ENCODE data around the gene CARM1.

CARM1 gene

GRCh38 chr19:10896851-10897526 is 25.6 kb downstream of the CARM1 start:
- TF ChIP-seq ZNF274 (IDR thresholded peaks at IDR 0.05; ENCODE audit: low read depth, low read length), result no peak
- no peak overlapping the region for H3K4me3 ChIP-seq (ENCODE audit: low read length)

- H3K4me3 ChIP-seq (ENCODE audit: low read length), result no peak overlapping the region
- no peak for TF ChIP-seq ZNF274 (IDR thresholded peaks at IDR 0.05; ENCODE audit: low read depth, low read length)
Observed at GRCh38 chr19:10898633-10899032, 27.3 kb downstream of the CARM1 start.

DNA sequence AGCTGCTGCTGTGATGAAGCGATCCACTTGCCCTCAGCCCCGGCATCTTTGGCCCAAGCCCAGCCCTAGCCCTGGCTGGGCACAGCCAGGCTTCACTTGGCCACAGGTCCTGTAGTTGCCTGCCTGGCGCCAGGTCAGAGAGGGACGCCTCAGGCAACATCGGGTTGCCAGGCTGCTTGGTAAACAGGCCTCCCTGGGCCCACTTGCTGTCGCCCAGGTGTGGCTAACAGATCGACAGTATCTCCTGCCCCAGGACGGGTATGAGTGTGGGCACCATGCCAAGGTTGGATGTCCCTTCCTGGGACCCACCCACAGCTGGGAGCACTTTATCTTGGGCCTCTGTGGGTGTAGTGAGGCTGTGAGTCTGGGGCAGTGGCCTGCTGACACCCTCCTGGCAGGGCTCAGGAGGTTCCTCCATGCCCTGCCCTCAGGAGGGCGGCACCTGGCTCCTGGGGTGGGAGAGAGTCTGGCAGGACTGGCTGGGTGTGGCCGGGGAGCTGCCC is 27.8 kb downstream of the CARM1 start:
- H3K4me3 ChIP-seq (ENCODE audit: low read length), result no peak overlapping the region

DNA sequence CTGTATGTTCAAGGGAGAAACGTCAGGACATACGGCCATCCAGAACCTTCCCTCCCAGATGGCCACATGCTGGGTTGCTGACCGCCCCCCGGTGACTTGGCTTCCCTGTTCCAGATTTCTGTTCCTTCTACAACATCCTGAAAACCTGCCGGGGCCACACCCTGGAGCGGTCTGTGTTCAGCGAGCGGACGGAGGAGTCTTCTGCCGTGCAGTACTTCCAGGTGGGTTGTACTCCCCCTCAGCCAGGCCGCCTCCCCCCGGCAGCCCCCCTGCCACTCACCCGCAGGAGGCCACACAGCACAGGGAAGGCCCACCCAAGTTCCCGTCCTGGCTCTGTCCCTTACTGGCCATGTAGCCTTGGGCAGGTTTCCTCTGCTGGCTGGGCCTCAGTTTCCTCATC is 36.6 kb downstream of the CARM1 start:
- H3K4me3 ChIP-seq (ENCODE audit: low read length), result no peak overlapping the region
- TF ChIP-seq ZNF274 (IDR thresholded peaks at IDR 0.05; ENCODE audit: low read depth, low read length), result no peak

More for the DNA sequence above, 27.8 kb downstream of the CARM1 start:
- no peak for TF ChIP-seq ZNF274 (IDR thresholded peaks at IDR 0.05; ENCODE audit: low read depth, low read length)

GRCh38 chr19:10908380-10908960 is 37.1 kb downstream of the CARM1 start:
- TF ChIP-seq ZNF274 (IDR thresholded peaks at IDR 0.05; ENCODE audit: low read depth, low read length), result no peak
- no peak overlapping the region for H3K4me3 ChIP-seq (ENCODE audit: low read length)

- H3K4me3 ChIP-seq (ENCODE audit: low read length), result no peak overlapping the region
- no peak for TF ChIP-seq ZNF274 (IDR thresholded peaks at IDR 0.05; ENCODE audit: low read depth, low read length)
Observed at GRCh38 chr19:10911579-10912363, 40.4 kb downstream of the CARM1 start.

DNA sequence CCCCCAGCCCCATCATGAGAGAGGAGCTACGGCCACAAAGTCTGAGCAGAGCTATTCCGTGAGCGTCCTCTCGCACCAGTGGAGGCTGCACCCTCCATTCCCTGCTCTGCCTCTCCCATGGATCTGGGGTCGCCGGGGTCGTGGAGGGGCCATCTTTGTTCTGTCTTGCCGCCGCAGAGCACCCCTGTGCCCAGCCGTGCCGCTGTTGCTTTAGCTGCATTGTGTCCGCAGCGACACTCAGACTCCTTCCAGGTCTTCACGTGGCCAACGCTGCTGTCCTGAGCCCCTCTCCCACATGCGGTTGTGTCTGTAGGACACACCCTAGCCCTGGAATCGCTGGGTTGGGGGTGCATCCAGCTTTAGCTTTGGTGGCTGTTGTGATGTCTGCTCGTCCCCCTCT is 41.3 kb downstream of the CARM1 start:
- TF ChIP-seq ZNF274 (IDR thresholded peaks at IDR 0.05; ENCODE audit: low read depth, low read length), result no peak
- H3K4me3 ChIP-seq (ENCODE audit: low read length), result no peak overlapping the region

DNA sequence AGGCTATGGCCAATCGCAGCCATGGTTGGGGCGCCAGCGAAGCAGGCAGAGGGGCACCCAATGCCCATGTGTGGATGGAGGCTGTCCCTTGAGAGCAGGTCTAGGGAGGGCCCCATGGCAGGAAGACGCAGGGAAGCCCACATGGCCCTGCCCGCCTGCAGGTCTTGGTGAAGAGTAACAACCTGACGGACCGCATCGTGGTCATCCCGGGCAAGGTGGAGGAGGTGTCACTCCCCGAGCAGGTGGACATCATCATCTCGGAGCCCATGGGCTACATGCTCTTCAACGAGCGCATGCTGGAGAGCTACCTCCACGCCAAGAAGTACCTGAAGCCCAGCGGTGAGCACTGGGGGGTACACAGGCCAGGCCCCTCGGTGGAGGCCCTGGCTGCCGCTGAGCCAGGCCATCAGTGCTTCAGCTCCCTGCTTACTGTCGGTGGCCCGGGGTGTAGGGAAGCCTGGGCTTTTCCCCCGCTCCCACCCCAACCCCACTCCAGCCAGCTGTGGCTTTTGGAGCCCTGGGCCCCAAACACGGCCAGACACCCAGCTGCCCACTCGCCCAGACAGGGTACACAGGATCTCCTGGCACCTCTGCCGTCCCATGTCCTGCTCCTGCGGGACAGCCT is 42.5 kb downstream of the CARM1 start:
- no peak overlapping the region for H3K4me3 ChIP-seq (ENCODE audit: low read length)
- no peak for TF ChIP-seq ZNF274 (IDR thresholded peaks at IDR 0.05; ENCODE audit: low read depth, low read length)

GRCh38 chr19:10915130-10916091 is 44.1 kb downstream of the CARM1 start:
- TF ChIP-seq ZNF274 (IDR thresholded peaks at IDR 0.05; ENCODE audit: low read depth, low read length), result no peak
- H3K4me3 ChIP-seq (ENCODE audit: low read length), result no peak overlapping the region

DNA sequence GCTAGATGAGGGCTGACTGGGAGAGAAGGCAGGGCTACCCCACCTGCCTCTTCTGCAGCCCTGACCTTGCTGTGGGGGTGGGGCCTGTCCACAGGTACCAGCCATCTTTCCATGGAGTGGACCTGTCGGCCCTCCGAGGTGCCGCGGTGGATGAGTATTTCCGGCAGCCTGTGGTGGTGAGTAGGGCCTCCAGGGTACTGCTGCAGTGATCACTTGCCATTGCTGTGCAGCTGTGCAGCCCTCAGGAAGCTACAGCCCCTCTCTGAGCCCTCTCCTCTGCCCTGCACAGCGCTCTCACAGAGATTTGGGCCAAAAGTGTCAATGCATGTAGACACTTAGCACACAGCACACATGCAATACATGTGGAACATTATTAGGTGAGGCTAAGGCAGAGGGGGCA is 45.2 kb downstream of the CARM1 start:
- no peak overlapping the region for H3K4me3 ChIP-seq (ENCODE audit: low read length)
- no peak for TF ChIP-seq ZNF274 (IDR thresholded peaks at IDR 0.05; ENCODE audit: low read depth, low read length)

DNA sequence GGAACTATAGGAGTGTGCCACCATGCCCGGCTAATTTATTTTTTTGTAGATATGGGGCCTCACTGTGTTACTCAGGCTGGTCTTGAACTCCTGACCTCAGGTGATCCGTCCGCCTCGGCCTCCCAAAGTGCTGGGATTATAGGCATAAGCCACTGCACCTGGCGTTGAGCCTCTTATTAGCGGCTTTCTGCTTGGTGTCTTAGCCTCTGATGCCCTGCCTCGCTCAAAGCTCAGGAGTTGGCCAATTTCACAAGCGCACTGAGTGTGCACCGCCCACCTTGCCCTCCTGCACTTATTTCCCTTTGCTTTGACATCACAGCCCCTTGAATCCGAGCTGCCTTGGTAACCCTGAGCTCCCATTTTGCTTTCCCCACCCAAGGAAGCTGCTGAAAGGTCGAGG is 47.0 kb downstream of the CARM1 start:
- no peak overlapping the region for H3K4me3 ChIP-seq (ENCODE audit: low read length)
- no peak for TF ChIP-seq ZNF274 (IDR thresholded peaks at IDR 0.05; ENCODE audit: low read depth, low read length)

GRCh38 chr19:10919352-10920287 is 48.3 kb downstream of the CARM1 start:
- H3K4me3 ChIP-seq (ENCODE audit: low read length), result no peak overlapping the region
- TF ChIP-seq ZNF274 (IDR thresholded peaks at IDR 0.05; ENCODE audit: low read depth, low read length), result no peak
